LNCaP clone FGC (cell line): ENCODE results near the gene PPP4R3A.
A peak's percentile ranks its signal among the peaks of the same experiment; 100 is the strongest.

Source experiments
- DNase-seq: peaks from one replicate; pipeline ENCODE4 v3.0.0-alpha.2; 2011; ENCODE audit warnings: low read depth
- H3K4me3 ChIP-seq: 2 replicates; pipeline ENCODE4 v1.5.1; 2011; ENCODE audit warnings: mild to moderate bottlenecking, low read depth, low read length, control low read depth
- TF ChIP-seq, protein P1 (sequence below): IDR thresholded peaks from 2 replicates; pipeline ENCODE4 v1.5.1; 2012; ENCODE audit warnings: mild to moderate bottlenecking; ENCODE audit not compliant: control insufficient read depth, insufficient read depth; ENCODE audit errors: extremely low read depth

Gene PPP4R3A

DNA sequence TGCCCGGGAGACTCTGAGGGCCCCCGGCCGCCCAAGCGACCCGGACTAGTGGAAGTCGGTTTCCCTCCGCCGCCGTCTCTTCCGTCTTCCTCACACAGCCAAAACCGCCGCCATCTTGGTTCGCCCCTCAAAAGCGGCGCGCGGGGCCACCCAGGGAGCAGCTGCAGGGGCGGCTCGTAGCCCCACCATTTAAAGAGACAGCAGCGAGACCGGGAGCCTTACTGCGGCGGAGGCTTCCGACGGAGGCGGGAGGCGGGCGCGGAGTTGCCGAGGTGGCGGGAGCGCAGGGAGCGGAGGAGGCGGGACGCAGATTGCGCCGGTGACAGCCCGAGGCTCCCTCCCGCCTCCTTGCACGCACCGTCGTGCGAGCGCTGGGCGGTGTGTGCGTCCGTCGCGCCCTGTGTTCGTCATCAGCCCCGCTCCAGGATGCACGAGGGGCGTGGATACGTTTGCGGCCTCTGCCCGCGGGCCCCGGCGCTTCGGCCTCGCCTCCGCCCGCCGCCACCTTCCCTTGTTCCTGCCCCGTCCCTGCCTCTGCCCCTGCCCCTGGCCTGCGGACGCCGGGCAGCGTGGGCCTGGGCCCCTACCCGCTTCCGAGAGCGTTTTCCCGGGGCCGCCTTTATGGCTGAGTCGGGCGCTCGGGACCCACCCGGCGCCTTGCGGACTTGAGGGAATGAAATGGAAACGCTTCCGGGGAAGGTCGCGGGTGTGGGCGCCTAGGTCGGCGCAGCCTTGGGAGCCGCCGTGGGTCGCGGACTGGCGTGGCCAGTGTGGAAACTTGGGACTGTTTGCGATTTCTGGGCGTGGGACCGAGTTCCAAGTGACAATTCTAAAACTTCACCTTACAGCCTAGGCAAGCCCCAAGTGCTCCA is at the start of gene PPP4R3A:
Gene PPP4R3A (minus strand): TSS at position 140 of the 872 bp plus-strand sequence. CDS start 663 bp downstream, outside the sequence.
- TF ChIP-seq, protein P1, sequence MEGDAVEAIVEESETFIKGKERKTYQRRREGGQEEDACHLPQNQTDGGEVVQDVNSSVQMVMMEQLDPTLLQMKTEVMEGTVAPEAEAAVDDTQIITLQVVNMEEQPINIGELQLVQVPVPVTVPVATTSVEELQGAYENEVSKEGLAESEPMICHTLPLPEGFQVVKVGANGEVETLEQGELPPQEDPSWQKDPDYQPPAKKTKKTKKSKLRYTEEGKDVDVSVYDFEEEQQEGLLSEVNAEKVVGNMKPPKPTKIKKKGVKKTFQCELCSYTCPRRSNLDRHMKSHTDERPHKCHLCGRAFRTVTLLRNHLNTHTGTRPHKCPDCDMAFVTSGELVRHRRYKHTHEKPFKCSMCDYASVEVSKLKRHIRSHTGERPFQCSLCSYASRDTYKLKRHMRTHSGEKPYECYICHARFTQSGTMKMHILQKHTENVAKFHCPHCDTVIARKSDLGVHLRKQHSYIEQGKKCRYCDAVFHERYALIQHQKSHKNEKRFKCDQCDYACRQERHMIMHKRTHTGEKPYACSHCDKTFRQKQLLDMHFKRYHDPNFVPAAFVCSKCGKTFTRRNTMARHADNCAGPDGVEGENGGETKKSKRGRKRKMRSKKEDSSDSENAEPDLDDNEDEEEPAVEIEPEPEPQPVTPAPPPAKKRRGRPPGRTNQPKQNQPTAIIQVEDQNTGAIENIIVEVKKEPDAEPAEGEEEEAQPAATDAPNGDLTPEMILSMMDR = no peak
- peak within 1 kb of the TSS; percentile 86 for H3K4me3 ChIP-seq
- DNase-seq = peak; percentile 89

DNA sequence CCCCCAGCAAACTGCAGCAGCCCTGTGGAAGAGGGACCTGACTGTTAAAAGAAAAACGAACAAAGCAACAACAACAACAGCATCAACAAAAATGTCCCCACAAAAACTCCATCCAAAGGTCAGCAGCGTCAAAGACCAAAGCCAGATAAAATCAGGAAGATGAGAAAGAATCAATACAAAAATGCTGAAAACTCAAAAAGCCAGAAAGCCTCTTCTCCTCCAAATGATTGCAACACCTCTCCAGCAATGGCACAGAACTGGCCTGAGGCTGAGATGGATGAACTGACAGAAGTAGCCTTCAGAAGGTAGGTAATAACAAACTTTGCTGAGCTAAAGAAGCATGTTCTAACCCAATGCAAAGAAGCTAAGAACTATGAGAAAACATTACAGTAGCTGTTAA is 45.4 kb upstream of the PPP4R3A start:
- TF ChIP-seq, protein P1 = no peak
- H3K4me3 ChIP-seq = no peak overlapping the region
- DNase-seq = no peak

DNA sequence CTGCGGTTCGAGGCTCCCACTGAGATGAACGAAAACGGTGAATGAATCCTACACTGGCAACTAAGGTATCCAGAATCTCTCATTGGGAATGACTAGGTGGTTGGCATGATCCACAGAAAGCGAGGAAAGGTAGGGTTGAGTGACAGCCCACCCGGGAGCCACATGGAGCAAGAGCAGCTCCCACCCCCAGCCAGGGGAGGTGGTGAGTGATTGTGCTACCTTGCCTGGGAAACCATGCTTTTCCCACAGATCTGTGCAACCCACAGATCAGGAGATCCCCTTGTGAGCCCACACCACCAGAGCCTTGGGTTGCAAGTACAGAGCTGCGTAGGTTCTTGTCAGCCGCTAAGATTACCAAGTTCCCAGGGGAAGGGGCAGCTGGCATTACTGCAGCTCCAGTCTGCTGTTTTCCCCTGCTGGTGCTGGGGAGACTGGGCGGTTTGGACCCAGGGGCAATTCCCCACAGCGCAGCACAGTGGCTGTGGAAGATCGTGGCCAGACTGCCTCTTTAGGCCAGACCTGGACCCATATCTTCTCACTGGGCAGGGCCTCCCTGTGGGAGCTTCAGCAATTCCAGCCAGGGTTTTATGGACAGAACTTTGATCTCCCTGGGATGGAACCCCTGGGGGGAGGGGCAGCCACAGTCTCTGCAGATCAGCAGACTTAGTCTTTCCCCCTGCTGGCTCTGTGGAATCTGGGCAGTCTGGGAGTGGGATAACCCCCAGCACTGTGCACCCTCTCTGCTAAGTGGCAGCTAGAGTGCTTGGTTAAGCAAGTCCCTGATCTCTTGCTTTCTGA is 44.6 kb upstream of the PPP4R3A start:
- TF ChIP-seq, protein P1 = no peak
- no peak overlapping the region for H3K4me3 ChIP-seq
- no peak for DNase-seq

DNA sequence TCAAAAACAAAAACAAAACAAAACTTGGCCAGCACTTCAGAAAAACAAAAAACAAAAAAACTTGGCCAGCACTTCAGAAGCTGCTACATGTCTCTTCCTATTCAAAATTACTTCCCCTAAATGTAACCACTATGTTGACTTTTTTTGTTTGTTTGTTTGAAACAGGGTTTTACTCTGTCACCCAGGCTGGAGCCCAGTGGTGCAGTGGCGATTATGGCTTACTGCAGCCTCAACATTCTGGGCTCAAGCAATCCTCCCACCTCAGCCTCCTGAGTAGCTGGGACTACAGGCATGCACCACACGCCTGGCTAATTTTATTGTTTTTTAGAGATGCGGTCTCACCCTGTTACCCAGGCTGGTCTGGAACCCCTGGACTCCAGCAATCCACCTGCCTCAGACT is 38.0 kb upstream of the PPP4R3A start:
- no peak for DNase-seq
- H3K4me3 ChIP-seq = no peak overlapping the region
- TF ChIP-seq, protein P1 = no peak

DNA sequence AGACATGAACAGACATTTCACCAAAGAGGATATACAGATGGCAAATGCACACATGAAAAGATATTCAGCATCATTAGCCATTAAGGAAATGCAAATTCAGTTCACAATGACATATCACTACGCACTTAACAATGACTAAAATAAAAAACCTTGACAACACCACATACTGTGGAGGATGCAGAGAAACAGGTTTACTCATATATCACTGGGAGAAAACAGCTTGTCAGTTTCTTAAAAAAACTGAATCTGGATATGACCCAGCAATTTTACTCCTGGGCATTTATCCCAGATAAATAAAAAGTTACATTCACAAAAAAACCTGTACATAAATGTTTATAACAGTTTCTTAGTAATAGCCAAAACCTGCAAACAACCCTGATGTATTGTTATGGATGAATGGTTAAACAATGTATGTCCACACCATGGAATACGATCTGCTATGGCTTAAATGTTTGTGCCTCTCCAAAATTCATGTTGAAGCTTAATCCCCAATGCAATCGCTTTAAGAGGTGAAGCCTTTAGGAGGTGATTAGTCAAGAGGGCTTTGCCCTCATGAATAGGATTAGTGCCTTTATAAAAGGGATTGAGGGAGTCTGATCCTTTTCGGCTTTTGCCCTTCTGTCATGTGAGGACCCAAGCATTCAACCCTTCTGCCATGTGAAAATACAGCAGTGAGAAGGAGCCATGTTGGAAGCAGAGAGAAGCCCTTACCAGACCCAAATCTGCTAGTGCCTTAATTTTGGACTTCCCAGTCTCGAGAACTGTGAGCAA is 36.0 kb upstream of the PPP4R3A start:
- peak; percentile 98 for DNase-seq
- TF ChIP-seq, protein P1 = no peak
- H3K4me3 ChIP-seq = no peak overlapping the region

DNA sequence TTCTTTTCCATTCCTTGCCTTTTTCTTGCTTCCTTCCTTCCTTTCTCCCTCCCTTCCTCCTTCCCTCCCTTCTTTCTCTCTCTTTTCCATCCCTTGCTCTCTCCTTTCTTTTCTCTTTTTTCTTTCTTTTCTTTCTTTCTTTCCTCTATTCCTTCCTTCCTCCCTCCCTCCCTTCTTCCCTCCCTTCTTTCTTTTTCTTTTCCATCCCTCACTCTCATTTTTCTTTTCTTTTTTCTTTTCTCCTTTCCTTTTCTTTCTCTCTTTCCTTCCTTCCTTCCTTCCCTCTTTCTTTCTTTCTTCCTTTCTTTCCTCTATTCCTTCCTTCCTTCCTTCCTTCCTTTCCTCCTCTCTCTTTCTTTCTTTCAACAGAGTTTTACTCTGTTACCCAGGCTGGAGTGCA is 35.1 kb upstream of the PPP4R3A start:
- H3K4me3 ChIP-seq = no peak overlapping the region
- TF ChIP-seq, protein P1 = no peak
- DNase-seq = no peak
